ENCODE data around the gene DNAH10. TPM values are rescaled to one million over a fixed set of nuclear protein-coding genes. Genes with fewer than 3 reads are reported as not detected.

DNAH10 gene
- total and polyA plus RNA-seq, 2 of the 4 experiments (the other 2 are of a cell fraction), result 0.18 to 0.22 TPM

DNA sequence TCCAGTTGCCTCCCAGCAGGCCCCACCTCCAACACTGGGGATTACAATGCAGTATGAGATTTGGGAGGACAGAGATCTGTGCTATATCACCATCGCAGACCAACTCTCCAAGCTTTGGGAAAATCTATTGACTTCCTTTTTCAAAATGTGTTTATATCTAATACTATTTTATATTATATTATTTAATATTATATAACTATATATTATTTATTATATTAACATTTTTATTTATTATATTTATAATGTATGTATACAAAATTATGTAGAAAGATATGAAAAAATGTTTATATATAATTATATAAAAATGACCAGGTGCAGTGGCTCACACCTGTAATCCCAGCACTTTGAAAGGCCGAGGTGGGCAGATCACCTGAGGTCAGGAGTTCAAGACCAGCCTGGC, 36.4 kb downstream of the DNAH10 start:
- dilution Hi-C loops (cut with HindIII; ENCODE audit: low sequenced_read_pairs, unreplicated experiment) (no loop called here), in situ Hi-C loops (cut with MboI; ENCODE audit: low sequenced_read_pairs) (no loop called here), intact Hi-C loops (cut with micrococcal nuclease) (no loop called here)
- no peak overlapping the region for H3K56ac ChIP-seq (ENCODE audit: extremely low read depth, insufficient read depth, low read length)
- no peaks in the 10 kb centered on the region for H4K20me1 ChIP-seq (ENCODE audit: insufficient read depth, low read length)
- no peak overlapping the region for H2AK5ac ChIP-seq (ENCODE audit: low read depth, low read length)
- H3K9me3 ChIP-seq (ENCODE audit: control insufficient read depth, insufficient read depth, low read length), result no peaks in the 10 kb centered on the region
- H2BK120ac ChIP-seq (ENCODE audit: low read depth, low read length), result no peak overlapping the region
- WGBS, 2 experiments (ENCODE audit: extremely low coverage in 2 of 2, insufficient read length in 1 of 2), result no CpG with 5 or more reads among the region's 2 CpGs
- H2BK5ac ChIP-seq (ENCODE audit: low read depth, low read length, poor library complexity, severe bottlenecking), result no peak overlapping the region
- H3K4me2 ChIP-seq (ENCODE audit: low read depth, low read length), result no peak overlapping the region
- no peak overlapping the region for H4K91ac ChIP-seq (ENCODE audit: insufficient read depth, low read depth, low read length)
- H3K4ac ChIP-seq (ENCODE audit: low read depth, low read length), result no peak overlapping the region
- POLR2A ChIA-PET (ENCODE audit: unreplicated experiment), result no interaction called here
- no peak overlapping the region for H3K27ac ChIP-seq (ENCODE audit: insufficient read depth, low read length)
- no peak overlapping the region for H2BK15ac ChIP-seq (ENCODE audit: low read depth, low read length)
- no peak overlapping the region for H3K14ac ChIP-seq (replicated peaks; ENCODE audit: low read depth, low read length)
- no peak overlapping the region for H2AK9ac ChIP-seq (replicated peaks; ENCODE audit: low read depth, low read length, poor library complexity)
- no peak overlapping the region for H3K23ac ChIP-seq (ENCODE audit: low read depth, low read length)
- no peak for DNase-seq
- BruUV-seq (replicated peaks), result no TSS peak
- no peak overlapping the region for H4K8ac ChIP-seq (ENCODE audit: low read depth in 2 of 2, low read length in 2 of 2)
- H3K9ac ChIP-seq (ENCODE audit: low read depth, low read length), result no peak overlapping the region
- H3K9me1 ChIP-seq (ENCODE audit: insufficient read depth, low read length), result no peaks in the 10 kb centered on the region
- H3K4me1 ChIP-seq (ENCODE audit: control insufficient read depth, insufficient read depth, low read length), result no peaks in the 10 kb centered on the region
- CTCF ChIA-PET, result no interaction called here
- no peak overlapping the region for H2AFZ ChIP-seq (replicated peaks; ENCODE audit: low read length, poor library complexity)
- H3K18ac ChIP-seq (ENCODE audit: low read depth, low read length), result no peak overlapping the region
- peaks cover 12% of the 10 kb centered on the region for H3K27me3 ChIP-seq (ENCODE audit: control insufficient read depth, insufficient read depth, low read length)
- TF ChIP-seq, protein P1, sequence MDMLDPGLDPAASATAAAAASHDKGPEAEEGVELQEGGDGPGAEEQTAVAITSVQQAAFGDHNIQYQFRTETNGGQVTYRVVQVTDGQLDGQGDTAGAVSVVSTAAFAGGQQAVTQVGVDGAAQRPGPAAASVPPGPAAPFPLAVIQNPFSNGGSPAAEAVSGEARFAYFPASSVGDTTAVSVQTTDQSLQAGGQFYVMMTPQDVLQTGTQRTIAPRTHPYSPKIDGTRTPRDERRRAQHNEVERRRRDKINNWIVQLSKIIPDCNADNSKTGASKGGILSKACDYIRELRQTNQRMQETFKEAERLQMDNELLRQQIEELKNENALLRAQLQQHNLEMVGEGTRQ (IDR thresholded peaks at IDR 0.05; ENCODE audit: low read depth, low read length), result no peak
- TF ChIP-seq RCOR1 (IDR thresholded peaks at IDR 0.05; ENCODE audit: insufficient replicate concordance, low read length) (no peak), POLR2A (IDR thresholded peaks at IDR 0.05; ENCODE audit: low read depth, low read length) (no peak), CTCF (conservative IDR thresholded peaks at IDR 0.05; ENCODE audit: low read depth, low read length) (no peak), SMC3 (IDR thresholded peaks at IDR 0.05; ENCODE audit: low read depth, low read length) (no peak), BHLHE40 (IDR thresholded peaks at IDR 0.05; ENCODE audit: low read depth, low read length) (no peak), MXI1 (IDR thresholded peaks at IDR 0.05; ENCODE audit: borderline replicate concordance, low read depth, low read length) (no peak), CHD1 (IDR thresholded peaks at IDR 0.05; ENCODE audit: low read depth, low read length) (no peak), ELK1 (IDR thresholded peaks at IDR 0.05; ENCODE audit: borderline replicate concordance, low read depth, low read length) (no peak), NFE2L2 (IDR thresholded peaks at IDR 0.05; ENCODE audit: low read depth, low read length) (no peak)
- H2BK20ac ChIP-seq (ENCODE audit: low read depth, low read length), result no peak overlapping the region
- no peaks in the 10 kb centered on the region for H3K79me1 ChIP-seq (ENCODE audit: low read depth in 1 of 2, low read length in 2 of 2)
- ATAC-seq (ENCODE audit: low read depth), result no peak
- no peaks in the 10 kb centered on the region for H3K36me3 ChIP-seq (ENCODE audit: control insufficient read depth, insufficient read depth, low read length)
- no peak overlapping the region for H4K5ac ChIP-seq (ENCODE audit: low read depth, low read length)
- no peak overlapping the region for H3K4me3 ChIP-seq (ENCODE audit: insufficient read depth, low read depth, low read length)
